ENCODE results near the gene SAMD3. TPM values are rescaled to one million over a fixed set of nuclear protein-coding genes. Genes with fewer than 3 reads are reported as not detected.
"Not testable (repeated sequence)": the region's sequence is repeated elsewhere in the genome, so short reads cannot be mapped to it uniquely, and the experiment has no call there.

Gene SAMD3
- total RNA-seq, 6 experiments from 2014 or later, result 0.25 to 0.86 (median 0.37) TPM

DNA sequence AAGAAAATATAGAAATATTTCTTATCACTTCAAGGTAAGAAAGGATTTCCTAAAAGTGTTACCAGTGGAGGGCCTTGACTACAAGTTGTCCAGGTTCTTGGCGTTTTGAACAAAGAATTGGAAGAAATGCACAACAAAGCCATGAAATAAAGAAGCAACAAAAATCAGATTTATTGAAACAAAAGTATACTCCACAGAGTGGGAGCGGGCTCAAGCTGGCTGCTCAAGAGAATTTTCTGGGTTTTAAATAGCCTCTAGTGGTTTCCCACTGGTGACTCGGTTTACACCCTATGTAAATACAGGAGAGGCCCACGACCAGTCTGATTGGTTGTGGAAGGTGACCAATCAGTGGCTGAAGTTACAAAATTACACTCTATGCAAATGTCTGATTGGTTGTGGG, 64.2 kb downstream of the SAMD3 start:
- H3K27ac ChIP-seq, result no peak overlapping the region
- no peaks in the 10 kb centered on the region for H3K27me3 ChIP-seq
- H3K9me3 ChIP-seq, result no peaks in the 10 kb centered on the region
- WGBS (ENCODE audit: insufficient coverage, low coverage, low lambda C conversion rate, missing lambda C conversion rate), result 76% methylated on average over 4 of the region's 4 CpGs
- no peaks in the 10 kb centered on the region for H3K4me1 ChIP-seq
- no peak for DNase-seq
- H3K36me3 ChIP-seq, result no peaks in the 10 kb centered on the region
- TF ChIP-seq, protein P1, sequence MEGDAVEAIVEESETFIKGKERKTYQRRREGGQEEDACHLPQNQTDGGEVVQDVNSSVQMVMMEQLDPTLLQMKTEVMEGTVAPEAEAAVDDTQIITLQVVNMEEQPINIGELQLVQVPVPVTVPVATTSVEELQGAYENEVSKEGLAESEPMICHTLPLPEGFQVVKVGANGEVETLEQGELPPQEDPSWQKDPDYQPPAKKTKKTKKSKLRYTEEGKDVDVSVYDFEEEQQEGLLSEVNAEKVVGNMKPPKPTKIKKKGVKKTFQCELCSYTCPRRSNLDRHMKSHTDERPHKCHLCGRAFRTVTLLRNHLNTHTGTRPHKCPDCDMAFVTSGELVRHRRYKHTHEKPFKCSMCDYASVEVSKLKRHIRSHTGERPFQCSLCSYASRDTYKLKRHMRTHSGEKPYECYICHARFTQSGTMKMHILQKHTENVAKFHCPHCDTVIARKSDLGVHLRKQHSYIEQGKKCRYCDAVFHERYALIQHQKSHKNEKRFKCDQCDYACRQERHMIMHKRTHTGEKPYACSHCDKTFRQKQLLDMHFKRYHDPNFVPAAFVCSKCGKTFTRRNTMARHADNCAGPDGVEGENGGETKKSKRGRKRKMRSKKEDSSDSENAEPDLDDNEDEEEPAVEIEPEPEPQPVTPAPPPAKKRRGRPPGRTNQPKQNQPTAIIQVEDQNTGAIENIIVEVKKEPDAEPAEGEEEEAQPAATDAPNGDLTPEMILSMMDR (IDR thresholded peaks at IDR 0.05), result no peak
- TF ChIP-seq POLR2A (IDR thresholded peaks at IDR 0.05), result no peak
- ATAC-seq, result no peak
- intact Hi-C loops (cut with DNase I), result no loop called here
- no peak overlapping the region for H3K4me3 ChIP-seq

DNA sequence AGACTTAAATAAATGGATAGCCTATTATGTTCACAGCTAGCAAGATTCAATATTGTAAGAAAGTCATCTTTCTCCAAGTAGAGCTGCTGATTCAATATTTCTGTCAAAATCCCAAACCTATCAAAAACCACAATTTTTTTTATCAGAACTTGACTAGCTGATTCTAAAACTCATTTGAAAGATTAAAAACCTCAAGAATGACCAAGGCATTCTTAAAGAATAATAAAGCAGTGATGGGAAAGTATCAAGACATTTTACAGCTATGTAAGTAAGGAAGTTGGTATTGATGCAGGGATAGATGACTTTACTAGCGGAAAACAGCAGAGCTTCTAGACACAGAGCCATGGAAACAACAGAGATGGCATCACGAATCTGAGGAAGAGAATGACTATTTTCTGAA, 64.7 kb downstream of the SAMD3 start:
- no peak overlapping the region for H3K27ac ChIP-seq
- H3K9me3 ChIP-seq, result no peaks in the 10 kb centered on the region
- DNase-seq (no peak), ATAC-seq (no peak)
- H3K4me1 ChIP-seq, result no peaks in the 10 kb centered on the region
- intact Hi-C loops (cut with DNase I), result no loop called here
- 50% methylated on average over 2 of the region's 2 CpGs for WGBS (ENCODE audit: insufficient coverage, low coverage, low lambda C conversion rate, missing lambda C conversion rate)
- TF ChIP-seq POLR2A (IDR thresholded peaks at IDR 0.05), result no peak
- no peaks in the 10 kb centered on the region for H3K36me3 ChIP-seq
- H3K27me3 ChIP-seq, result no peaks in the 10 kb centered on the region
- no peak overlapping the region for H3K4me3 ChIP-seq

DNA sequence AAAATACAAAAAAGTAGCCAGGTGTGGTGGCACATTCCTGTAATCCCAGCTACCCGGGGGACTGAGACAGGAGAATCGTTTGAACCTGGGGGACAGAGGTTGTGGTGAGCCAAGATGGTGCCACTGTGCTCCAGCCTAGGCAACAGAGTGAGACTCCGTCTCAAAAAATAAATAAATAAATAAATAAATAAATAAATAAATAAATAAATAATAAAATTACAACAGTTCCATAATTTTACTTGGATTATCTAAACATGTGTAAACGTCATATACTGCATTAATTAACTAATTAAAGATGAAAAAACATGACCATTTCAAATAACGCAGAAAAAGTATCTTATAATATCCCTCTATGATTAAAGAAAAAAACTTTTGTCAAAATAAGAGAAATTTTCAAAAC, 65.8 kb downstream of the SAMD3 start:
- intact Hi-C loops (cut with DNase I), result no loop called here
- H3K36me3 ChIP-seq, result no peaks in the 10 kb centered on the region
- ATAC-seq, result no peak
- no peaks in the 10 kb centered on the region for H3K27me3 ChIP-seq
- H3K27ac ChIP-seq, result no peak overlapping the region
- H3K9me3 ChIP-seq, result no peaks in the 10 kb centered on the region
- no peaks in the 10 kb centered on the region for H3K4me1 ChIP-seq
- no peak for DNase-seq
- TF ChIP-seq, protein P1 (IDR thresholded peaks at IDR 0.05), result no peak
- no peak for TF ChIP-seq POLR2A (IDR thresholded peaks at IDR 0.05)
- 86% methylated on average over 5 of the region's 5 CpGs for WGBS (ENCODE audit: insufficient coverage, low coverage, low lambda C conversion rate, missing lambda C conversion rate)
- no peak overlapping the region for H3K4me3 ChIP-seq

DNA sequence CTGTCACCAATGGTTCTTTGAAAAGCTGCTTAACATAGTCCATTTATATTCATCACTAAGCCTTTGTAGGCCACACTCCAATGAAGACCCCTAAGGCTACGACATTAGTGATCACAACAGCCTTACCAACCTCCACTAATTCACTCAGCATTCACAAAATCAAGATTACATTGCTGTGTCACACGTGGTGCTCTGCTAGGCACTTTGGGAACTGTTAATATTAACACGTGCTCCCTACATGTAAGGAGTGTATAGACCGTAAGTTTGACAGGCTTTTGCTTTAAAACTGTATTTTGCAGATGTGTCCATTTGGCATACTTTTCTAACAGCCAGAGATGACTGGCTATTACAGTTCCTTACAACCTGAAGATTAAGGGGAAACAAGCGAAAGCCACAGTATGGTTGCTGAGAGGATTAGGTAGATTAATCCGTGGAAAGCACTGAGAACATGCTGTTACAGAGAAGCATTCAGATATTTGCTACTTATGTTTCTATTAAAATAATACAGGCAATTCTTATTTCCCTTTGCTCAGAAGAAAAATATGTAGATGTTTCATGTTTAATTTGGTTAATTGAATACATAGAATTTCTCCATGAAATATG, 69.7 kb downstream of the SAMD3 start:
- DNase-seq, result no peak
- H3K4me1 ChIP-seq, result no peaks in the 10 kb centered on the region
- 79% methylated on average over 6 of the region's 6 CpGs for WGBS (ENCODE audit: insufficient coverage, low coverage, low lambda C conversion rate, missing lambda C conversion rate)
- H3K4me3 ChIP-seq, result no peak overlapping the region
- no peak for TF ChIP-seq POLR2A (IDR thresholded peaks at IDR 0.05)
- TF ChIP-seq, protein P1 (IDR thresholded peaks at IDR 0.05), result no peak
- no peaks in the 10 kb centered on the region for H3K36me3 ChIP-seq
- intact Hi-C loops (cut with DNase I), result no loop called here
- H3K9me3 ChIP-seq, result no peaks in the 10 kb centered on the region
- H3K27ac ChIP-seq, result no peak overlapping the region
- ATAC-seq, result no peak
- no peaks in the 10 kb centered on the region for H3K27me3 ChIP-seq

DNA sequence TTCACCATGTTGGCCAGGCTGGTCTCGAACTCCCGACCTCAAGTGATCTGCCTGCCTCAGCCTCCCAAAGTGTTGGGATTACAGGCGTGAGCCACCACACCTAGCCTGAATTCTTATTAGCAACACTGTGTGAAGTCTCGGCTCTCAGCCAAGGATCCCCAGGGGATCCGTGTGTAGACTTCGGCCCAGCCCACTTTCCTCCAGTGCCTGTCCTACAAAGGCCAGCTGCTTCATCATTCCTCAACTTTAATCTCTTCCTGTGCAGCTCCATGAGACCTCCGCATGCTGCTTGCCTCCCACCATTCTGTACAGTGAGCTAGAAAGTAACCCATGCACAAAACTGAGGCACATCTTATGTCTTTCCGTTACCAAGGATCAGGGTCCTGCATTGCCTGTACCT, 71.8 kb downstream of the SAMD3 start:
- no peak for TF ChIP-seq POLR2A (IDR thresholded peaks at IDR 0.05)
- TF ChIP-seq, protein P1 (IDR thresholded peaks at IDR 0.05), result no peak

DNA sequence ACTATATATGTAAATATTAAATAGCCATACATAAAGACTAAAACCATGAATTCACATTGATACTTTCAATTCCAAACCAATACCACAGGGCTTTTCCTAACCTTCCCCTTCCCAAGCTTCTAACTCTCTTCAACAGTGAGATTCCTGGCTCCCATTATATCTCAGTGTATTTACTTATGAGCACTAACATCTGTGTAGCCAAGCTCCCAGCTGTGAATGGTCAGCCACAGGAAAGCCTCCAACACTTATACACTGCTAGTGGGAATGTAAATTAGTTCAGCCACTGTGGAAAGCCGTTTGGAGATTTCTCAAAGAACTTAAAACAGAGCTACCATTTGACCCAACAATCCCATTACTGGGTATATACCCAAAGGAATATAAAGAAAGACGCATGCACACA, 73.7 kb downstream of the SAMD3 start:
- ATAC-seq; H3K27ac ChIP-seq; H3K4me3 ChIP-seq; H3K27me3 ChIP-seq; intact Hi-C loops (cut with DNase I); H3K36me3 ChIP-seq; H3K9me3 ChIP-seq; DNase-seq; H3K4me1 ChIP-seq: not testable (repeated sequence)
- 97% methylated on average over 2 of the region's 2 CpGs for WGBS (ENCODE audit: insufficient coverage, low coverage, low lambda C conversion rate, missing lambda C conversion rate)

More for the DNA sequence above, 71.8 kb downstream of the SAMD3 start:
- H3K4me3 ChIP-seq, result no peak overlapping the region
- no peaks in the 10 kb centered on the region for H3K27me3 ChIP-seq
- intact Hi-C loops (cut with DNase I), result no loop called here
- ATAC-seq (no peak), DNase-seq (no peak)
- H3K9me3 ChIP-seq, result no peaks in the 10 kb centered on the region
- H3K27ac ChIP-seq, result no peak overlapping the region
- H3K4me1 ChIP-seq, result no peaks in the 10 kb centered on the region
- H3K36me3 ChIP-seq, result no peaks in the 10 kb centered on the region
- 66% methylated on average over 4 of the region's 8 CpGs for whole genome bisulfite sequencing (ENCODE audit: insufficient coverage, low coverage, low lambda C conversion rate, missing lambda C conversion rate)

All from right lobe of liver (tissue), 6 donors.